Colonic mucosa (tissue), 4 donors: ENCODE results near the gene RAB11FIP4. TPM values are rescaled to one million over a fixed set of nuclear protein-coding genes. Genes with fewer than 3 reads are reported as not detected.

ENCODE experiments used
- DNase-seq: peaks from one replicate; pipeline ENCODE4 v3.0.0-alpha.2; 2020
- H3K27ac ChIP-seq: fragments of 200-600 bp; one replicate; pipeline ENCODE4 v1.8.0; 2021
- H3K27me3 ChIP-seq: fragments of 200-600 bp; one replicate; pipeline ENCODE4 v1.8.0; 2021
- H3K36me3 ChIP-seq: fragments of 200-600 bp; one replicate; pipeline ENCODE4 v1.8.0; 2021
- H3K4me1 ChIP-seq: fragments of 200-600 bp; one replicate; pipeline ENCODE4 v1.8.0; 2021; ENCODE audit warnings: mild to moderate bottlenecking
- H3K4me3 ChIP-seq: fragments of 200-600 bp; one replicate; pipeline ENCODE4 v1.8.0; 2021
- H3K9ac ChIP-seq, 2 donors: one replicate each; pipeline ENCODE4 v1.7.0; 2013; ENCODE audit warnings: control low read depth in 2 of 2, low read depth in 2 of 2, low read length in 2 of 2
- H3K9me3 ChIP-seq: fragments of 200-600 bp; one replicate; pipeline ENCODE4 v1.8.0; 2021
- intact Hi-C: fragments of 100-400 bp; cut with DNase I; formaldehyde crosslinking; loops from one replicate; pipeline ENCODE4 v1.14.1; 2022
- total RNA-seq, 2 donors: library from RNA; stranded (reverse); fragmentation: NEBNext Ultra II Directional in 1 of 2; extraction: Animal tissue kit (Norgen Biotek cat#: 25700) in 1 of 2; gene quantifications; one replicate each; pipeline ENCODE4 v1.2.1, GENCODE V29; 2021
- TF ChIP-seq, protein P1 (sequence below): fragments of 200-600 bp; IDR thresholded peaks from one replicate; pipeline ENCODE4 v1.8.0; 2022; ENCODE audit warnings: antibody characterized with exemption, mild to moderate bottlenecking
- donor health status: healthy.
- donor health status: DM: no; HTN: no; CAD: no.
- donor health status: DM: no; HTN: no; CAD: no.

The RAB11FIP4 gene
- total RNA-seq, 2 donors from 2014 or later, result 41.5 to 46.0 TPM

DNA sequence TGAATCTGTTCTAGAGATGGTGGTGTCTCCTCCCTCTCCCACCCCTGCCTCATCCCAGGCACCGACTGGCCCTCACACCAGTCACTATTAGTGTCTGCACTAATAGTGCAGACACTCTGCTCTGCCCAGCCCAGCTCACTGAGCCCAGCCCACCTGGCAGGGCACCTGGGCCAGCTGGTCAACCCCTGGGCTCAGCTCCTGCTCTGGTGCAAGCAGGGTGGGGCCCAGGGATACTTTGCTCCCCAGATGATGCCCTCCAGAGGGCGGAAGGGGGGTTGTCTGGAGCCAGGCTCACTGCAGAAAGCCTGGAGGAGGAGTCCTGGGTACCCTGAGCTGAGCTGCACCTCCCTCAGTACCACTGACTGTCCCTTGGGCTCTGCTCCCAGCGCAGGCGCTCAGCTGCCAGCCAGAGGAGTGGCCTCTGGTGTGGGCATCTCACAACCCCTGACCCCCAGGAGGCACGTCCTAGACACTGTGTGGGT, 14.5 kb downstream of the RAB11FIP4 start:
- H3K4me3 ChIP-seq, result no peak overlapping the region
- intact Hi-C loops, result no loop called here
- H3K36me3 ChIP-seq, result no peaks in the 10 kb centered on the region
- TF ChIP-seq, protein P1, sequence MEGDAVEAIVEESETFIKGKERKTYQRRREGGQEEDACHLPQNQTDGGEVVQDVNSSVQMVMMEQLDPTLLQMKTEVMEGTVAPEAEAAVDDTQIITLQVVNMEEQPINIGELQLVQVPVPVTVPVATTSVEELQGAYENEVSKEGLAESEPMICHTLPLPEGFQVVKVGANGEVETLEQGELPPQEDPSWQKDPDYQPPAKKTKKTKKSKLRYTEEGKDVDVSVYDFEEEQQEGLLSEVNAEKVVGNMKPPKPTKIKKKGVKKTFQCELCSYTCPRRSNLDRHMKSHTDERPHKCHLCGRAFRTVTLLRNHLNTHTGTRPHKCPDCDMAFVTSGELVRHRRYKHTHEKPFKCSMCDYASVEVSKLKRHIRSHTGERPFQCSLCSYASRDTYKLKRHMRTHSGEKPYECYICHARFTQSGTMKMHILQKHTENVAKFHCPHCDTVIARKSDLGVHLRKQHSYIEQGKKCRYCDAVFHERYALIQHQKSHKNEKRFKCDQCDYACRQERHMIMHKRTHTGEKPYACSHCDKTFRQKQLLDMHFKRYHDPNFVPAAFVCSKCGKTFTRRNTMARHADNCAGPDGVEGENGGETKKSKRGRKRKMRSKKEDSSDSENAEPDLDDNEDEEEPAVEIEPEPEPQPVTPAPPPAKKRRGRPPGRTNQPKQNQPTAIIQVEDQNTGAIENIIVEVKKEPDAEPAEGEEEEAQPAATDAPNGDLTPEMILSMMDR, result no peak
- H3K9me3 ChIP-seq, result no peaks in the 10 kb centered on the region
- H3K27ac ChIP-seq, result no peak overlapping the region
- H3K4me1 ChIP-seq, result no peaks in the 10 kb centered on the region
- no peak overlapping the region for H3K9ac ChIP-seq
- H3K27me3 ChIP-seq, result no peaks in the 10 kb centered on the region
- DNase-seq, result no peak

DNA sequence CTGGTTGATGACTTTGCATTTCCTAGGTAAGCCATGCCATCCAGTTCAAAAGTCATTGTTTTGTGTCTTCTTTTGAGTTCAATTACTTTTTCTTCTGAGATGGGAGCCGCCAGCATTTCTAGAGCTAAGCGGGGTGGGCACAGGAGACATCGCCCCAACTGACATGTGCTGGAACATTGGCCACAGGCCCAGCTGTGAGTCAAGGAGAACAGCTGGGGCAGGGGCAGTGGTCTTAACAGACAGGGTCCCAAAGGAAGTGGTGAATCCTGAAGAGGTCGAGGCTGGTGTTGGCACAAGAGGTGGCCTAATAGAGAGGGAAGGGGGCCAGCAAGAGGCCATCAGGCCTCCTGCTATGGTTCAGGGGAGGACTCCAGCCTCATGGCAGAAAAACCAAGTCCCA, 17.1 kb downstream of the RAB11FIP4 start:
- Histone ChIP-seq H3K27ac (no peak overlapping the region), H3K27me3 (no peaks in the 10 kb centered on the region), H3K36me3 (no peaks in the 10 kb centered on the region), H3K4me3 (no peak overlapping the region), H3K4me1 (no peaks in the 10 kb centered on the region), H3K9me3 (no peaks in the 10 kb centered on the region), H3K9ac (no peak overlapping the region)
- intact Hi-C loops, result no loop called here
- DNase-seq, result no peak
- TF ChIP-seq, protein P1, result no peak

DNA sequence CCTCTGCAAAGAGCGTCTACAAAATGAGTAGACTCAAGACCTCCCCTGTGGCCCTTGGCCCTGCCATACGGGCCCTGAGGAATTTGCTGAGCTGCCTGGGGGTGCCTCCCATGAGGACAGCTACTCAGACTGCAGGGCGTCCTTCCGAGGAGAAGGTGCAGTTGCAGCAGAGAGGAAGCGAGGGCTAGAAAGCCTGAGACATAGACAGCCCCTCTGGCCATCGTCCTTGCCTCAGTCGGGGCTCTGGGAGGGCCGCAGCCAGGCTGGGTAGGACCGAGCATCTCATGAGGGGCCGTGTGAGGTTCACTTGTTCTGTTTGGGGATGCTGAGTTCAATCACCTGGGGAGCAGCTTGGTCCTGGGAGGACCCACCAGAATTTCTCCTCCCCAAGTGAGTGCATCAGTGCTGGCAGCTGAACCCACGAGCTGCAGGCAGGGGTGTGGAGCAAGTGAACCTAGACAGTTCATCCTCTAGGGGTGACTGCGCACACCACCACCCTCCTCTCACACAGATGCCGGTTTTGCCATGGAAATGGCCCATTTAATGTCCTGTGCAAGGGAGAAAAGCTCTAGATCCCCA, 20.3 kb downstream of the RAB11FIP4 start:
- DNase-seq, result no peak

DNA sequence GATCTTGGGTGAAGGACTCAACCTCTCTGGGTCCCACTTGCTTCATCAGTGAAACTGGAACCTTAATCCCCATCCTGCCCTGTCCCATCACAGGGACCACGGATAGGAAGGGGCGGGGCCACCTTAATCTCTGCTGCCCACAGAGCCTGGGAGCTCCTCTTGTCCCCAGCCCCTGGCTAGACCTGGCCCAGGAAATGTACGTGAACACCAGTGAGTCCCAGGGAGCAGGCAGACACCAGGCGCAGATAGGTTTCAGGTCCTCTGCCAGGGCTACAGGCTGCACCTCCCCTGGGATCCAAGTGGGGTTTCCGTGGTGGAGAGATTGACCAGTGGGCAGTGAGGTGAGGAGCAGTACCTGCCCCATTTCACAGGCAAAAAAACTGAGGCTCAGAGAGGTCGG, 21.0 kb downstream of the RAB11FIP4 start:
- no peak overlapping the region for H3K4me3 ChIP-seq

More for the DNA sequence above, 20.3 kb downstream of the RAB11FIP4 start:
- no peak overlapping the region for H3K27ac ChIP-seq
- H3K9ac ChIP-seq, result no peak overlapping the region
- H3K4me3 ChIP-seq, result no peak overlapping the region
- H3K27me3 ChIP-seq, result no peaks in the 10 kb centered on the region
- TF ChIP-seq, protein P1, result no peak
- intact Hi-C loops, result no loop called here
- no peaks in the 10 kb centered on the region for H3K9me3 ChIP-seq
- H3K36me3 ChIP-seq, result no peaks in the 10 kb centered on the region
- H3K4me1 ChIP-seq, result no peaks in the 10 kb centered on the region

DNA sequence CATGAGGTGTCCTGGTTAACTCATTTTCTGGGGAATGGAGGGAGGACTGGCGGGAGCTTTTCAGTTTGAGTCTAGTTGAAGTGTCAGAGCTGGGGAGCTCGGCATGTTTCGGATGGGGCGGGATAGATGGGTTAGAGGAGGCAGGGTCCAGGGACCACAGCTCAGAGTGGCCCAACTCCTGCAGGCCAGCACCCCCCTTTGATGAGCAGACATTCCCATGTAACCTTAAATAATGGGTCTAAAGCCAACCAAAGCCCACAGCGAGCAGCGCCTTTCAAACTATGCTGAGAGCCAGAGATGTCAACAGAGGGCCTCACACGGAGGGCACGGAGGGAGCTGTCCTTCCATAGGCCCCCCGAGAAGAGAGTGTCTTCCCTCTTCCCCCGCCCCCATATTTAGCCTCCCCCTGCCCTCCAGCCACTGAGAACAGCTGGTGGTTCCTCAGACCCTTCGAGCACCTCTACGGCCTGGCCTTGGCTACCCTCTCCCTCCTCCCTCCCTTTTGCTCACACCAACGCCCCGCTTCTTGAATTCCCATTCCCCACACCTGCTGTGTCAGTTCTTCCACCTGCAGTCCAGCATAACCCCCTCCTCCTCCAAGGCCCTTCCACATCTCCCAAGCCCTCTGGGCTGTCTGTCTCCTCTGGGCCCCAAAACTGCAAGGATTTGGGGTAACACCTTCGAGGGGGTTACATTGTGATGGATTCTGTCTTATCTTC, 21.8 kb downstream of the RAB11FIP4 start:
- Histone ChIP-seq H3K4me1 (no peaks in the 10 kb centered on the region), H3K36me3 (no peaks in the 10 kb centered on the region), H3K4me3 (no peak overlapping the region)

More for the DNA sequence above, 21.0 kb downstream of the RAB11FIP4 start:
- DNase-seq, result no peak
- intact Hi-C loops, result no loop called here
- no peak overlapping the region for H3K9ac ChIP-seq
- TF ChIP-seq, protein P1, result no peak
- H3K4me1 ChIP-seq, result no peaks in the 10 kb centered on the region
- no peaks in the 10 kb centered on the region for H3K27me3 ChIP-seq
- H3K9me3 ChIP-seq, result no peaks in the 10 kb centered on the region
- H3K36me3 ChIP-seq, result no peaks in the 10 kb centered on the region
- no peak overlapping the region for H3K27ac ChIP-seq

More for the DNA sequence above, 21.8 kb downstream of the RAB11FIP4 start:
- intact Hi-C loops, result no loop called here
- no peak overlapping the region for H3K27ac ChIP-seq
- H3K27me3 ChIP-seq, result no peaks in the 10 kb centered on the region
- H3K9ac ChIP-seq, result no peak overlapping the region
- no peaks in the 10 kb centered on the region for H3K9me3 ChIP-seq
- no peak for DNase-seq
- TF ChIP-seq, protein P1, result no peak
